ENCODE data around the gene PLXNC1. TPM values are rescaled to one million over a fixed set of nuclear protein-coding genes. Genes with fewer than 3 reads are reported as not detected.

PLXNC1 gene
- total and polyA plus RNA-seq, 2 of the 8 experiments (the other 6 are each of a cell fraction or from before 2014, with no cell fraction given): 0.83 to 2.0 TPM

- Histone ChIP-seq H3K14ac (ENCODE audit: insufficient read length) (no peak overlapping the region), H3K36me3 (ENCODE audit: control insufficient read depth in 2 of 4, insufficient read depth in 4 of 4, low read length in 3 of 4) (no peaks in the 10 kb centered on the region), H3K4me3 (ENCODE audit: extremely low read depth in 1 of 4, insufficient read depth in 2 of 4, low read depth in 3 of 4, low read length in 4 of 4) (no peak overlapping the region), H3K23ac (ENCODE audit: insufficient read length) (no peak overlapping the region), H3K9ac (replicated peaks in 1 of 4; ENCODE audit: extremely low read depth in 1 of 4, low read depth in 3 of 4, low read length in 3 of 4) (no peak overlapping the region), H4K8ac (ENCODE audit: extremely low read depth, insufficient read depth, low read length) (no peak overlapping the region), H3K4ac (replicated peaks; ENCODE audit: insufficient read length, low read depth, low read length) (no peak overlapping the region), H2BK5ac (ENCODE audit: low read depth, low read length) (no peak overlapping the region), H3K79me2 (ENCODE audit: control insufficient read depth in 1 of 2, insufficient read depth in 2 of 2, low read length in 2 of 2) (no peaks in the 10 kb centered on the region), H2BK120ac (replicated peaks; ENCODE audit: low read depth, low read length) (no peak overlapping the region), H3K23me2 (ENCODE audit: low read depth, low read length) (no peaks in the 10 kb centered on the region), H3K9me3 (ENCODE audit: insufficient read depth in 2 of 2, low read depth in 1 of 2, low read length in 1 of 2) (no peaks in the 10 kb centered on the region), H3K27me3 (replicated peaks in 1 of 4; ENCODE audit: control insufficient read depth in 3 of 4, extremely low read depth in 1 of 4, insufficient read depth in 3 of 4, low read length in 3 of 4) (no peaks in the 10 kb centered on the region), H4K91ac (replicated peaks; ENCODE audit: insufficient read length, low read length) (no peak overlapping the region), H2BK12ac (ENCODE audit: low read depth, low read length) (no peak overlapping the region), H3K4me2 (ENCODE audit: insufficient read depth in 1 of 2, low read depth in 2 of 2, low read length in 2 of 2) (no peak overlapping the region), H2AFZ (ENCODE audit: low read length) (no peak overlapping the region), H4K5ac (ENCODE audit: insufficient read length, low read depth, low read length) (no peak overlapping the region), H3K79me1 (ENCODE audit: low read depth, low read length) (no peaks in the 10 kb centered on the region), H4K20me1 (replicated peaks in 1 of 2; ENCODE audit: control insufficient read depth in 1 of 2, insufficient read depth in 2 of 2, low read length in 2 of 2) (no peaks in the 10 kb centered on the region), H3K18ac (ENCODE audit: extremely low read depth, low read length) (no peak overlapping the region), H3K27ac (ENCODE audit: low read depth, low read length) (no peak overlapping the region), H2BK20ac (ENCODE audit: low read length) (no peak overlapping the region), H2BK15ac (ENCODE audit: low read length) (no peak overlapping the region), H3K56ac (replicated peaks; ENCODE audit: insufficient read length, low read depth, low read length) (no peak overlapping the region), H3K4me1 (replicated peaks in 1 of 4; ENCODE audit: control insufficient read depth in 3 of 4, insufficient read depth in 4 of 4, low read length in 3 of 4) (peaks cover 0 to 8% (median 0%) of the 10 kb centered on the region in 4 experiments; a peak in 2 of 7 replicates), H2AK5ac (ENCODE audit: low read depth, low read length) (no peak overlapping the region)
- 50% methylated on average over 2 of the region's 2 CpGs; no CpG with 5 or more reads in 1 of the 2 experiments for WGBS, 2 experiments (ENCODE audit: extremely low coverage in 1 of 2, insufficient coverage in 1 of 2, insufficient read length in 1 of 2, insufficient replicate concordance in 2 of 2, low coverage in 1 of 2, low lambda C conversion rate in 2 of 2, missing lambda C conversion rate in 1 of 2)
- TF ChIP-seq CTBP2 (IDR thresholded peaks at IDR 0.05; ENCODE audit: borderline replicate concordance, insufficient read depth, insufficient read length, low read length): no peak
- TF ChIP-seq TBP (IDR thresholded peaks at IDR 0.05; ENCODE audit: low read depth, low read length): no peak
- TF ChIP-seq POLR2AphosphoS5 (IDR thresholded peaks at IDR 0.05; ENCODE audit: low read depth, low read length): no peak
- no peak for TF ChIP-seq MAFK (IDR thresholded peaks at IDR 0.05; ENCODE audit: low read depth, low read length)
- TF ChIP-seq CEBPB (IDR thresholded peaks at IDR 0.05; ENCODE audit: low read depth, low read length): no peak
- no peak for TF ChIP-seq CTCF (IDR thresholded peaks at IDR 0.05; ENCODE audit: control extremely low read depth in 1 of 3, insufficient read depth in 1 of 3, low read depth in 1 of 3, low read length in 3 of 3)
- no peak for TF ChIP-seq SIN3A (conservative IDR thresholded peaks at IDR 0.05 in 1 of 2, IDR thresholded peaks at IDR 0.05 in 1 of 2; ENCODE audit: low read depth in 1 of 2, low read length in 2 of 2)
- no peak for TF ChIP-seq SIX5 (IDR thresholded peaks at IDR 0.05; ENCODE audit: low read depth, low read length)
- ChIA-PET CTCF (ENCODE audit: partially characterized antibody) (interaction anchor here (0.6 to 2.2 kb wide), 4 partner anchors 11 to 47 kb away, joined by 3 to 7 read pairs (median 5); no protein-coding TSS in a partner anchor), POLR2A (ENCODE audit: partially characterized antibody) (no interaction called here)
- no peak for FAIRE-seq
- DNase-seq (ENCODE audit: low read depth in 1 of 2, low spot score in 2 of 2): no peak
These were observed 54.8 kb downstream of the PLXNC1 start for GRCh38 chr12:94203181-94203546.
